Activated B cell treated with CpG ODN at 0.5 μM for 24 hours (primary cell): ENCODE results near the gene COG5. TPM values are rescaled to one million over a fixed set of nuclear protein-coding genes. Genes with fewer than 3 reads are reported as not detected.

Experiments used
- ATAC-seq: fragments of 200-7000 bp; cut with Tn5 transposase; one replicate; pipeline ENCODE4 v1.10.0; 2021; ENCODE audit warnings: low read depth, mild to moderate bottlenecking, moderate library complexity
- CTCF ChIA-PET: fragments of 350-600 bp; sonication (Branson Sonifier 250); formaldehyde crosslinking; loops from one replicate; lab custom pipeline; 2021; ENCODE audit warnings: antibody characterized with exemption; lab: Charles Lee
- POLR2A ChIA-PET: fragments of 350-600 bp; sonication (Branson Sonifier 250); formaldehyde crosslinking; loops from one replicate; lab custom pipeline; 2021; ENCODE audit warnings: antibody characterized with exemption; lab: Charles Lee
- DNase-seq: peaks from one replicate; pipeline ENCODE4 v3.0.0; 2022
- H3K27ac Mint-ChIP-seq: one replicate; pipeline ENCODE4 v1.8.0; 2020; ENCODE audit warnings: mixed read lengths
- H3K27me3 Mint-ChIP-seq: one replicate; pipeline ENCODE4 v1.8.0; 2021; ENCODE audit warnings: mixed read lengths
- H3K36me3 Mint-ChIP-seq: one replicate; pipeline ENCODE4 v1.8.0; 2021; ENCODE audit warnings: low read depth, mixed read lengths
- H3K4me1 Mint-ChIP-seq: one replicate; pipeline ENCODE4 v1.8.0; 2021; ENCODE audit warnings: mixed read lengths
- H3K4me3 Mint-ChIP-seq: one replicate; pipeline ENCODE4 v1.8.0; 2020; ENCODE audit warnings: mild to moderate bottlenecking, mixed read lengths
- H3K9me3 Mint-ChIP-seq: one replicate; pipeline ENCODE4 v1.8.0; 2020; ENCODE audit warnings: mixed read lengths
- intact Hi-C: fragments of 100-400 bp; cut with micrococcal nuclease; formaldehyde crosslinking; loops from one replicate; pipeline ENCODE4 v1.15.1; 2024
- total RNA-seq: library from RNA; stranded (reverse); gene quantifications from 2 replicates; pipeline ENCODE4 v1.2.3, GENCODE V29; 2022
- TF ChIP-seq, protein P1 (sequence below): fragments of 200-600 bp; IDR thresholded peaks from one replicate; pipeline ENCODE4 v1.8.0; 2022; ENCODE audit warnings: antibody characterized with exemption, mild to moderate bottlenecking

COG5 gene
- total RNA-seq, 1 donor from 2014 or later, result 47.0 TPM

DNA sequence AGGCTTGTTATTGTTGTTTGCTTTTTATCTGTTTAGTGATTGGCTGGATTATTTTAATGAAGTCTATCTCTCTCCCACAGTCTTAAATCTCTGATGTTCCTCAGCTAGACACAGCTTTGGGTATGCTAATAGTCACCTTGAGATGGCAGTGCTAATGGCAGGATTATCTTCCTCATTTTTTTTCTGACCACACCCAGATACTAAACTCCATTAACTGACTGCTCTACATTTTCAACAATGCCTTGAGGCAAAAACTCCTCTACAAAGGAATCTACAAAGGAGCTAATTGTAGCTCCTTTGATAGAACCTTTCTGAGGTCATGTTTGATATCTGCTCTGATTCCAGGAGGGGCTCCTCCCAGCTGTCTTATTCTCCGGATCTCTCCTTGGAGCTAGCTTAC lies 272.3 kb downstream of the COG5 start:
- no peaks in the 10 kb centered on the region for H3K4me1 Mint-ChIP-seq
- POLR2A ChIA-PET, result interaction anchor here (0.7 kb wide), 1 partner anchor 17 kb away, joined by 3 read pairs; no protein-coding TSS in a partner anchor
- H3K27ac Mint-ChIP-seq, result no peak overlapping the region

DNA sequence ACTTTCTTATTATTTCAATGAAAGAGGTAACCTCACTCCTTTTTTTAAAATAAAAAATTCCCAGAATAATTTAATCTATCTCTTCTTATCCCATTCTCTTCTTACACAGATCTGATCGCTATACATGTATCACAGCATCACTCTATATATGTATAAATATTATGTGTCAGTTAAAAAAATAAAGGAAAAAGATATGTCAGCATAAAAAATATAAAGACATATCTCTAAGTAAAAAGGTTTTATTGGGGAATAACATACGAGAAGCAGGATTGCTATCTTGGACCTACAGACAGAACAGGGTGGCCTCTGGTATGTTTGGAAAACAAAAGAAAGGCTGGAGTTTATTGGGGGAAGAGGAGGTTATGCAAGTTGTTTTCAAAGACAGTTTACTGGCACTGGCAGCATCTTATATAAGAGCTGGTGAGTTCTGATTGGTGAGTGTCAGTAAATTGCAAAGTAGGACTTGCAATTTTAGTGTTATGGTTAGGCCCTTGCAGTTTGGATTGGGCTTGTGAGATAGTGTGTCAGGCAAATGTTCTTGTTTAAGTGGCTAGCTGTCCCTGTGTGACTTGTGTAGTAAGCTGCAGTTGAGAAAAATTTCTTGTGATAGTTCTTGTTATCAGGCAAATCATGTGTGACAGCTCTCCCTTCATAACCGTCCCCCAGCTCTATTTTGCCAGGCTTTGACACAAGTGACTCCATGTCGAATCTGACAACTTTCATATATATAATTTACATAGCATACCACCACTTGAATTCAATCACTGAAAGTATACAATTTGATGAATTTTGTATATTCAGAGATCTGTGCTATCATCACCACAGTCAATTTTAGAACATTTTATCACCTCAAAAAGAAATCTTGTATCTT lies 276.7 kb downstream of the COG5 start:
- no peak overlapping the region for H3K27ac Mint-ChIP-seq
- intact Hi-C loops, result no loop called here
- ChIA-PET CTCF (no interaction called here), POLR2A (no interaction called here)
- no peaks in the 10 kb centered on the region for H3K4me1 Mint-ChIP-seq
- H3K9me3 Mint-ChIP-seq, result no peaks in the 10 kb centered on the region
- no peak for DNase-seq
- H3K27me3 Mint-ChIP-seq, result no peaks in the 10 kb centered on the region
- TF ChIP-seq, protein P1, sequence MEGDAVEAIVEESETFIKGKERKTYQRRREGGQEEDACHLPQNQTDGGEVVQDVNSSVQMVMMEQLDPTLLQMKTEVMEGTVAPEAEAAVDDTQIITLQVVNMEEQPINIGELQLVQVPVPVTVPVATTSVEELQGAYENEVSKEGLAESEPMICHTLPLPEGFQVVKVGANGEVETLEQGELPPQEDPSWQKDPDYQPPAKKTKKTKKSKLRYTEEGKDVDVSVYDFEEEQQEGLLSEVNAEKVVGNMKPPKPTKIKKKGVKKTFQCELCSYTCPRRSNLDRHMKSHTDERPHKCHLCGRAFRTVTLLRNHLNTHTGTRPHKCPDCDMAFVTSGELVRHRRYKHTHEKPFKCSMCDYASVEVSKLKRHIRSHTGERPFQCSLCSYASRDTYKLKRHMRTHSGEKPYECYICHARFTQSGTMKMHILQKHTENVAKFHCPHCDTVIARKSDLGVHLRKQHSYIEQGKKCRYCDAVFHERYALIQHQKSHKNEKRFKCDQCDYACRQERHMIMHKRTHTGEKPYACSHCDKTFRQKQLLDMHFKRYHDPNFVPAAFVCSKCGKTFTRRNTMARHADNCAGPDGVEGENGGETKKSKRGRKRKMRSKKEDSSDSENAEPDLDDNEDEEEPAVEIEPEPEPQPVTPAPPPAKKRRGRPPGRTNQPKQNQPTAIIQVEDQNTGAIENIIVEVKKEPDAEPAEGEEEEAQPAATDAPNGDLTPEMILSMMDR, result no peak
- ATAC-seq, result no peak
- peaks cover 40% of the 10 kb centered on the region for H3K36me3 Mint-ChIP-seq
- no peak overlapping the region for H3K4me3 Mint-ChIP-seq

More for the DNA sequence above, 272.3 kb downstream of the COG5 start:
- DNase-seq (no peak), ATAC-seq (no peak)
- intact Hi-C loops, result no loop called here
- TF ChIP-seq, protein P1, result no peak
- H3K9me3 Mint-ChIP-seq, result no peaks in the 10 kb centered on the region
- H3K36me3 Mint-ChIP-seq, result peaks cover 50% of the 10 kb centered on the region
- CTCF ChIA-PET, result no interaction called here
- no peaks in the 10 kb centered on the region for H3K27me3 Mint-ChIP-seq
- H3K4me3 Mint-ChIP-seq, result no peak overlapping the region

DNA sequence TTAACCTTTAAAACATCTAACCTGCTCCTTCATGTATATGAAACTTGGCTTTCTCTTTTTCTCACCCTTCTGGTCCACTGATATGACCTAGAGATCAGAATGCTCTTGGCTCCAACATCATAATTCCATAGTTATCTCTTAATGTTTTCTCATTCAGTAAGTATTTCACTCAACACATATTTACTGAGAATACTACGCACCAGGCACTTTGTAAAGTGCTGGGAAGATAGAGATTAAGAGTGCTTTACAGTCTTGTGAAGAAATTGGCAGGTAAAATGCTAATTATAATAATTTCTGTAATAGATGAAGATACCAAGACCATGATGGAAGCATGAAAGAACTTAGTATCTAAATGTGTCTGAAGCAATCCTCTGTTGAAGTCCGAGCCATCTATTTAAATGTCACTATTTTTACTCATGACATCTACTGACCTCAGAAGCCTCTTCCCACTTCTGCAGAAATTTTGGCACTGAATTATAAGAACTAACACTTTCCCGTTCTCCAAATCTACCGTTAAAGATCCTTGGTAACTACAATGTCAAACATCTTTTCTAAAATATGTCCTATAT lies 278.7 kb downstream of the COG5 start:
- Mint-ChIP-seq H3K27ac (no peak overlapping the region), H3K4me1 (no peaks in the 10 kb centered on the region), H3K4me3 (no peak overlapping the region), H3K36me3 (peaks cover 35% of the 10 kb centered on the region), H3K27me3 (no peaks in the 10 kb centered on the region), H3K9me3 (no peaks in the 10 kb centered on the region)
- intact Hi-C loops, result no loop called here
- ChIA-PET POLR2A (no interaction called here), CTCF (no interaction called here)
- DNase-seq (no peak), ATAC-seq (no peak)
- TF ChIP-seq, protein P1, result no peak

DNA sequence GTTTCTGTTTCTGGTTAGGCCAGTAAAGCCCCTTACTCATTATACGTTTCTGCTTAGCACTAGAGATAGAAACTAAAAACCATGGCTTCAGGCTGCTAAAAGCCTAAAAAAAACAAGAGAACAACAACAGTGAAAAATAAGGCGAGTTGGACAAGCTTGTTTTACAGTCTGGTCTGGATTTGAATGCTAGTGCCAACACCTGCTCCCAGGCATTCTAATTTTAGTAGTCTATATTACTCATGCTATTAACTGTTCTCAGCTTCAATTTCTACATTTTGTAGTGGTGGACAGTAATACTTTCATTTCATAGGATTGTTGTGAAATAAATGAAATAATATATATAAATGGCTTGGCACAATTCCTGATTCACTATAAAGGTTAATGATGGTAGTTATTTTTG lies 286.4 kb downstream of the COG5 start:
- peaks cover 40% of the 10 kb centered on the region for H3K36me3 Mint-ChIP-seq
- ATAC-seq, result no peak
- ChIA-PET POLR2A (no interaction called here), CTCF (no interaction called here)
- H3K9me3 Mint-ChIP-seq, result no peaks in the 10 kb centered on the region
- H3K4me3 Mint-ChIP-seq, result no peak overlapping the region
- no peak for DNase-seq
- H3K27ac Mint-ChIP-seq, result no peak overlapping the region
- intact Hi-C loops, result no loop called here
- no peaks in the 10 kb centered on the region for H3K4me1 Mint-ChIP-seq
- TF ChIP-seq, protein P1, result no peak
- H3K27me3 Mint-ChIP-seq, result no peaks in the 10 kb centered on the region

DNA sequence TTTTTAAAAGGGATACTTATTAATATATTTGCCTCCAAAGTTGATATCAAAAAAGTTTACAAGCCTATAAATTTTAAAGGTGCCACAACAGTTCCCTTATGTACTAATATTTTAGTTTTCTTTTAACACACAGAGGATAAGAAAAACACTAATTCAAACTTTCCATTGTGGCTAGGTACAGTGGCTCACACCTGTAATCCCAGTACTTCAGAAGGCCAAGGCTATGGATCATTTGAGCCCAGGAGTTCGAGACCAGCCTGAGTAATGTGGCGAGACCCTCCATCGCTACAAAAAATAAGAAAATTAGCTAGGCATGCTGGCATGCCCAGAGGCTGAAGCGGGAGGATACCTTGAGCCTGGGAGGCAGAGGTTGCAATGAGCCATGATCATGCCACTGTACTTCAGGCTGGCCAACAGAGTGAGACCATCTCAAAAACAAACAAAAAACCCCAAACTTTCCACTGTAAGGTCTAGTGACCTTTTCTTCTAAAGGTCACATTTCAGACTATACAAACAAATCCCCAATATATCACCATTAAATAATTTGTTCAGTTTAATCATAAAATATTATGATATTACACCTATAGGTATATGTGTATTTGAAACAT lies 287.4 kb downstream of the COG5 start:
- Mint-ChIP-seq H3K27ac (no peak overlapping the region), H3K27me3 (no peaks in the 10 kb centered on the region), H3K4me3 (no peak overlapping the region), H3K9me3 (no peaks in the 10 kb centered on the region), H3K36me3 (peaks cover 31% of the 10 kb centered on the region), H3K4me1 (no peaks in the 10 kb centered on the region)
- ATAC-seq (no peak), DNase-seq (no peak)
- intact Hi-C loops, result no loop called here
- ChIA-PET CTCF (no interaction called here), POLR2A (no interaction called here)
- TF ChIP-seq, protein P1, result no peak
